ENCODE results near the gene KLHL29. TPM values are rescaled to one million over a fixed set of nuclear protein-coding genes. Genes with fewer than 3 reads are reported as not detected.

KLHL29 gene
- total RNA-seq, 1 experiment from 2014 or later = 2.4 TPM

DNA sequence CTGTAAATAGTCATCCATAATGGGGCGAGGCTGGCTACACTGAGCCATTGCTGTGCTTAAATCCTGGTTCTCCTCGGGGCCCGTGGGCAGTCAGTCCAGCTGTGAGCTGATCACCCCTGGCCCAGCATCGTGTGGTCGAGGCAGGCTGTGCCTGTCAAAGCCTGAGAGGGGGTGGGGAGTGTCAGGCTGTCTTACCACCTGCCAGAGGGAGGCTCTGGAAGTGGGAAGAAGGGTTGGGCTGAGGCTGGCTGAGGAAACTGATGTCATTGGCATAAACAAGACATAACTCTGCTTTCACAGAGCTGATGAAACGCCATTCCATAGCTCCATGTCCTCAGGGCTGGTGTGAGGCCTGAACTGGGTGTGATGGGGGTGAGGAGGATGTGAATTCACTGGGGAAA lies 49.7 kb downstream of the KLHL29 start:
- Histone ChIP-seq H3K79me1 (ENCODE audit: insufficient read depth, low read depth, low read length, poor library complexity, severe bottlenecking) (no peaks in the 10 kb centered on the region), H4K20me1 (ENCODE audit: control insufficient read depth, insufficient read depth, insufficient read length) (no peaks in the 10 kb centered on the region), H2AFZ (ENCODE audit: low read length) (no peak overlapping the region), H2BK12ac (ENCODE audit: insufficient read length, low read depth, low read length) (no peak overlapping the region), H2BK120ac (ENCODE audit: low read depth, low read length, poor library complexity, severe bottlenecking) (no peak overlapping the region), H2BK20ac (ENCODE audit: low read depth, low read length, poor library complexity, severe bottlenecking) (no peak overlapping the region), H2AK5ac (ENCODE audit: insufficient read length, low read length) (no peak overlapping the region), H3K79me2 (ENCODE audit: insufficient read depth, low read length) (no peaks in the 10 kb centered on the region), H3K9ac (ENCODE audit: extremely low read depth, insufficient read length, low read length) (no peak overlapping the region), H4K8ac (replicated peaks; ENCODE audit: insufficient read length, low read depth, low read length) (no peak overlapping the region), H3K14ac (ENCODE audit: insufficient read depth, low read length) (no peak overlapping the region), H2BK15ac (ENCODE audit: low read depth, low read length) (no peak overlapping the region), H2BK5ac (ENCODE audit: insufficient read length, low read length) (no peak overlapping the region), H3K56ac (ENCODE audit: insufficient read length, low read depth, low read length) (no peak overlapping the region), H4K91ac (ENCODE audit: insufficient read length, low read depth, low read length) (no peak overlapping the region), H3K18ac (ENCODE audit: insufficient read length, low read depth, low read length) (no peak overlapping the region), H3K4me2 (ENCODE audit: insufficient read depth, insufficient read length, low read length) (no peak overlapping the region), H4K5ac (ENCODE audit: insufficient read length, low read depth, low read length) (no peak overlapping the region), H3K23me2 (ENCODE audit: insufficient read length, low read depth, low read length, poor library complexity, severe bottlenecking) (no peaks in the 10 kb centered on the region), H3K9me3 (ENCODE audit: control insufficient read depth, low read depth, low read length) (no peaks in the 10 kb centered on the region), H3K4me1 (ENCODE audit: insufficient read depth, low read length) (peaks cover 7% of the 10 kb centered on the region; the same call in 1 of the 2 replicates), H3K23ac (ENCODE audit: insufficient read length, low read depth, low read length) (no peak overlapping the region), H3K4ac (ENCODE audit: low read depth, low read length) (no peak overlapping the region), H3K27ac (ENCODE audit: insufficient read length, low read depth, low read length) (no peak overlapping the region), H3T11ph (ENCODE audit: low read length) (no peak overlapping the region), H3K27me3 (ENCODE audit: insufficient read depth, low read length) (no peaks in the 10 kb centered on the region)
- H3K27me3 Mint-ChIP-seq (ENCODE audit: low read depth) = peaks cover 17% of the 10 kb centered on the region
- no peak for TF ChIP-seq CTCF (conservative IDR thresholded peaks at IDR 0.05)
- H3K4me3 Mint-ChIP-seq = no peak overlapping the region
- H3K27ac Mint-ChIP-seq = no peak overlapping the region; a peak in 1 of 7 replicates
- no peaks in the 10 kb centered on the region; a peak in 1 of 5 replicates for H3K9me3 Mint-ChIP-seq
- peaks cover 31 to 34% of the 10 kb centered on the region in 2 experiments for H3K4me1 Mint-ChIP-seq
- H3K36me3 Mint-ChIP-seq (ENCODE audit: insufficient read depth in 1 of 3, low read depth in 3 of 3) = no peaks in the 10 kb centered on the region
- DNase-seq = no peak
- WGBS (ENCODE audit: extremely low coverage, insufficient read length, low lambda C conversion rate) = no CpG with 5 or more reads among the region's 6 CpGs
